Heart left ventricle (tissue), 13 donors: ENCODE measurements around the gene SCYGR6.

Source experiments
- CTCF ChIP-seq, 12 donors: fragments of 200-600 bp; sonication (generic) in 4 of 12; IDR thresholded peaks; one replicate each; pipeline versions ENCODE4 v1.5.0 to v1.8.0; 2018 to 2022; ENCODE audit warnings: antibody characterized with exemption in 12 of 12, mild to moderate bottlenecking in 5 of 12
- POLR2A ChIP-seq, 2 donors: fragments of 450-650 bp; IDR thresholded peaks; one replicate each; pipeline ENCODE4 v1.6.1; 2017; ENCODE audit warnings: antibody characterized with exemption in 2 of 2, mild to moderate bottlenecking in 2 of 2, moderate library complexity in 2 of 2
- donor health status: ischemic (EF 13 %, LVEDD 7.1; RV severe dilation, severe dysfunction).
- donor health status: DM: no; HTN: yes; CAD: no.
- donor health status: DM: no; HTN: no; CAD: no.
- donor health status: ischemic (EF 25% LVEDD 6.9; RV normal size, moderate dysfunction).
- donor health status: ischemic (EF 25% LVEDD 5.7; RV mildly dilated, moderate dysfunction).
- donor health status: ischemic (EF 35%, LVEDD 5.7; RV mildly dilated, moderate dysfunction).
- donor health status: nonischemic (EF 11% LVEDD 7.7; RV severe dilation, severe dysfunction).
- donor health status: DM: yes; HTN: yes; CAD: no.
- donor health status: PGD.
- donor health status: ischemic (EF 29% LVEDD 5.4; RV normal size, mild dysfunction).
- donor health status: nonischemic (EF 23%, LVEDD 6.1; RV moderate dilation, normal function).

GRCh38 chr2:227713291-227713690 is 11.3 kb downstream of the SCYGR6 start:
- TF ChIP-seq CTCF (IDR thresholded peaks at IDR 0.05) (no peak), POLR2A (IDR thresholded peaks at IDR 0.05) (no peak)
